GM18499 (cell line): Measurements from ENCODE around the gene TAF4.
"Not testable (repeated sequence)": the region's sequence is repeated elsewhere in the genome, so short reads cannot be mapped to it uniquely, and the experiment has no call there.

ENCODE experiments used
- ATAC-seq: cut with Tn5 transposase; IDR thresholded peaks from one replicate; pipeline ENCODE4 v1.9.1; 2021; ENCODE audit warnings: moderate number of reproducible peaks; ENCODE audit not compliant: insufficient read depth, unreplicated experiment

TAF4 gene

GRCh38 chr20:62059401-62059800 is 6.3 kb downstream of the TAF4 start:
- no peak for ATAC-seq

DNA sequence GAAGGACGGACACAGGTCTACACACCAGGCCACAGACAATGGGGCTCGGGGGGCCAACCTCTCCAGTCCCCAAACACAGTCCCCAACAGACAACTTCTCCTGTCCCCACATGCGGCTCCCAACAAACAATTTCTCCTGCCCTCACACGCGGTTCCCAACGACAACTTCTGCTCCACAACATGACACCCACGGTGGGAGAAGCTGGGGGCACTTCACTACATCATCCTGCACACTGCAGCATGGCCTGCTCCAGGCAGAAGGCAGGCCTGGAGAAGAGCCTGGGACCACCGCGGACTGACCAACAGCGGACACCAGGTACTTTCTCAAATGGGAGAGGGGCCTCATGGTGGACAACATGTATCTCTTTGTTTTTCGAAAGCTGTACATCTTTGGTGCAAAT is 6.7 kb downstream of the TAF4 start:
- ATAC-seq: no peak

DNA sequence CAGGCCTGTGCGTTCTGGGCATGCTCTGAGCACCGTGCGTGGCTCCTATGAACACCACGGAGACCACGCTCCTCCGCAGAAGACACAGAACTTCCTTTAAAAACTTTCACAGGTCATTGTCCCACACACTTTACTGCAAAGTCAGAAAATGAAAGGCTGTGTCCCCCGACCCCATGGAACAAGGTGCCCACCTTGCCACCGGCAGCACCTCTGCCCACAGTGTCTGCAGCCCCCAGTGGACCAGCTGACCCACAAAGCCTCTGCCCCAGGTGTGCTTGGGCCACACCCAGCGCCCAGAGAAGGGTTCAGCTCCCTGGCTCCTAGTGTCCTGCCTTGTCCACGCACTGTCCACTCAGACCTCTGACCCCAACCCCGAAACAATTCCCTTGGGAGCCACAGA is 8.7 kb downstream of the TAF4 start:
- ATAC-seq: no peak

DNA sequence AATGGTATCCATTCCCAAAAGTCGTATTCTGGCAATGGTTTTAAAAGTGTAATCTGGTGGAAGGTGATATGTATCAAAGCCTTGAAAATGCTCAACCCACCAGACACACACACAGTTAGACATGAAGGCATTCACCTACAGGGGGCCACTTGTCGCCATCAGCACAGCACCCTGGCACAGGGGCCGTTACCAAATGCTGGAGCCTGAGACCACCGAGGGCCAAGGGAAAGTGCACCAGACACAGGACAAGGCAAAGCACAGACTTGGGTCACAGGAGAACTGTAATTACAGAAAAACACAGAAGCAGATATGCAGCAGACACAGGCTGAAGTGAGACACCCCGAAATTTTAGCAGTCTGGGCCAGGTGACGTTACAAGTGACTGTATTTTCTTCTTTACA is 9.3 kb downstream of the TAF4 start:
- no peak for ATAC-seq

GRCh38 chr20:62055862-62056115 is 9.9 kb downstream of the TAF4 start:
- not testable (repeated sequence) for ATAC-seq

DNA sequence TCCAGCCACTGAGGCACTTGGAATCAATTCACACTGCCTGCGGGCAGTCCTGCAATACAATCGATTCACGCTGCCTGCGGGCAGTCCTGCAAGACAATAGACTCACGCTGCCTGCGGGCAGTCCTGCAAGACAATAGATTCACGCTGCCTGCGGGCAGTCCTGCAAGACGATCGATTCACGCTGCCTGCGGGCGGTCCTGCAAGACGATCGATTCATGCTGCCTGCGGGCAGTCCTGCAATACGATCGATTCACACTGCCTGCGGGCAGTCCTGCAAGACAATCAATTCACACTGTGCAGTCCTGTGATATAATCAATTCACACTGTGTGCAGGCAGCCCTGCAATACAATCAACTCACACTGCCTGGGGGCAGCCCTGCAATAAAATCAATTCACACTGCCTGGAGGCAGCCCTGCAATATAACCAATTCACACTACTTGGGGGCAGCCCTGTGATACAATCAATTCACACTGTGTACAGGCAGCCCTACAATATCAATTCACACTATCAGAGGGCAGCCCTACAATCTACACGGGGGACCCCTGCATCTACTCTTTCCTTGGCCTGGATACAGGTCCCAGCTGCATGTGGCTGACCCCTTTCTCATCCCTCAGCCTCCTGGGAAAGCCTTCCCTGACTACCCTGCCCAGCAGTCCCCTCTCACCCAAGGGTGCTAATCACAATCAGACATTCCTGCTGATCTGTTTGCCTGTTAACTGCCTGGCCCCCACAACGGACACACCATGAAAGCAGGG is 10.4 kb downstream of the TAF4 start:
- no peak for ATAC-seq

- no peak for ATAC-seq
Measured at GRCh38 chr20:62054451-62054953, 11.2 kb downstream of the TAF4 start.

- ATAC-seq: no peak
Measured at GRCh38 chr20:62053465-62054196, 12.1 kb downstream of the TAF4 start.

- no peak for ATAC-seq
Measured at GRCh38 chr20:62052842-62053464, 12.7 kb downstream of the TAF4 start.

- no peak for ATAC-seq
Measured at GRCh38 chr20:62052336-62052841, 13.3 kb downstream of the TAF4 start.

DNA sequence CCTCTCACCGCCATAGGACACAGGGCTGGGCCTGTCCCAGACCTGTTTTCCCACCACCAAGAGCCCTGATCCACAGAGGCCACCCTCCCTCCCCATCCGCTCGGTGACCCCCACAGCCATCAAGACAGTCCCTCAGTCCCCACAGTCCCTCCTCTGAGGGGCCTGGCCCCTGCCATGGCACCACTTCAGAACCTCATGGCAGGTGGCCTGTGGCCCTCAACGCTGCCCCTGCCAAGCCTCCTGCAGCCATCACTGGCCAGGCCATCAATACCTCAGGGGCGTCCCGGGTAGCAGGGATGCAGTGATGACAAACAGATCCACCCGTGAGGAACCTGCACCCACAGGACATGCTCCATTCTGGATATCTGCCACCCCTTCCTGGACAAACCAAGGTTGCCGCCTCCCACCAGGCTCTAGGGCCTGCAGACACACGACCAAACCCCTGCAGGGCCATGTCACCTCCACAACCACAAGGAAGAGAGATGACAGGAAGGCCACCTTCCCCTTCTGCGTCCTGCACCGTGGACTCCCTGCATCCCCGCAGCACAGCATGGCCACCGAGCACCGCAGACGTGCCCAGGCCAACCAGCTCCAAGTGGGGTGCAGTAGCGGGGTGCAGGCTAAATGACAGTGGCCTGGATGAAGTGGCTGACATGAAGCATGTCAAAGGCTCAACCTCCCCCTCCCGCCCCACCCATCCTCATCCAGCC is 14.0 kb downstream of the TAF4 start:
- ATAC-seq: no peak

DNA sequence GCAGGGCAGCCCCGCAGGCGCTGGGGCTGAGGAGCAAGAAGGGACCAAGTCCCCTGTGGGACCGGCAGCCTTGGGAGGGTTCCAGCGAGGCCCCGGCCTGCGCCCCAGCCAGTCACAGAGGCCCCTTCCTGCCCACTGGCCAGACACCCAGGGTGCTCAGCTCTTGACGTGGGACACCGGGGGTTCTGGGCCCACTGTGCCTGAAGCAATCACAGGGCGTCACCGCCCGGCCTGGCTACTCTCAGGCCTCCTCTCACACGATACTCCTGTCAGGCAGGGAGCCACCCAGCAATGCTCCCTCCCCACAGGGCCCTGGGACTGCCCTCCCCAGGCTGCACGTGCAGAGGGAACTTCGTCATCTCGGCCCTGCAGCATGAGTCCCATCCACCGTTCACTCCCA is 14.5 kb downstream of the TAF4 start:
- ATAC-seq: no peak

DNA sequence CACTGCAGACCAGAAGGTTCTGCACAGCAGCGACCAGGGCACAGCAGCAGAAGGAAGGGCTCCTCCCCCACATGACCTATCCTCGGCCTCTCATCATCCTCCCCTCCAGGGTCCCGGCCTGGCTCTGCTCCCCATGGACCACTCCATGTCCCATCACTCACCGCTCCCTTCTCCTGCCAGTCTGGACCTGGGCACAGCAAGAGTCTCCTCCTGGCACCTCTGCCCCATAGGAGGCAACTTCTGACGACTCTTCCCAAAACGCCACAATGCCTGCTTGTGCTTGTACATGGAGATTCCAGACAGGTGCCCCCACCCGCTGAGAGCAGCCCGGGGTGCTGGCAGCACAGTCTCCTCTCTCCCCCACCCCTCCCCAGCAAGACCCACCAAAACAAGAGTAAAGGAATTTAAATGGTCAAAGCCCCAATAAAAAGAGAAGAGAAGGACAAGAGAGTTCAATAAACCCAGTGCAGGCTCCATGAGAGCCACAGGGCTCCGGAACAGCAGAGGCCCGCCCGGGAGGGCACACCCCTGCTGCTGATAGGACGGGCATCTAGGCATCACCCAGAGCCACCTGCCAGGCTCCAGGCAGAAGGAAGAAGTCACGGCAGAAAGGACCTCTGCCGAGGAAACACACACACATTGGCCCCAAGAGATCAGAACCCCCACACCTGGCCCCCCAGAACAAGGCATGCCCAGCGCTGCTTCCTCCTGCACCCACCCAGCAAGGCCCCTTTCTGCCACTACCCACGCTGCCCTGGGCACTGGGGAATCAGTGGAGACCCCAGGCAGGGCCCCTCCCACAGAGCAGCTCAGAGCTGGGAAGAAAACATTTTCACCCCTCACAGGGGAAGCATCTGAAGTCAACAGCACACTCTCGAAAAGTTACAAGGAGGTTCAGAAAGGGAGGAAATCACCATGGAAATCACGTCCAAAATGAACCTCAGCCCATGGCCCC is 15.2 kb downstream of the TAF4 start:
- no peak for ATAC-seq

GRCh38 chr20:62049342-62050165 is 16.1 kb downstream of the TAF4 start:
- ATAC-seq: no peak

DNA sequence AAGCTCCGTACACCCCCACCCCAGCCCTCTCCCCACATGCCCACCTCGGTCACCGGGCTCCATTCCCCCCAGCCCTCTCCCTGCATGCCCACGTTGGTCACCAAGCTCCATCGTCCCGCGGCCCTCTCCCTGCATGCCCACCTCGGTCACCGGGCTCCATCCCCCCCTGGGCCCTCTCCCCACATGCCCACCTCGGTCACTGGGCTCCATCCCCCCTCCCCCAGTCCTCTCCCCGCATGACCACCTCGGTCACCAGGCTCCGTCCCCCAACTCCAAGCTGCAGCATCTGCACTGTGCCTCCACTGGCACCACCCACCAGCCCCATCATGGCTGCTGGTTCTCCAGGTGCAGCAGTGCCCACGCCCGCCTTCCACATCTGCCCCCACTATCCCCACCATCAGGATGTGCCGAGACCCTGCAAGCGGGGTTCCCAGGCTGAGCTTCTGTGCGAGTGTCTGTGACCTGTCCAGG is 16.8 kb downstream of the TAF4 start:
- no peak for ATAC-seq

GRCh38 chr20:62048346-62048761 is 17.3 kb downstream of the TAF4 start:
- no peak for ATAC-seq

DNA sequence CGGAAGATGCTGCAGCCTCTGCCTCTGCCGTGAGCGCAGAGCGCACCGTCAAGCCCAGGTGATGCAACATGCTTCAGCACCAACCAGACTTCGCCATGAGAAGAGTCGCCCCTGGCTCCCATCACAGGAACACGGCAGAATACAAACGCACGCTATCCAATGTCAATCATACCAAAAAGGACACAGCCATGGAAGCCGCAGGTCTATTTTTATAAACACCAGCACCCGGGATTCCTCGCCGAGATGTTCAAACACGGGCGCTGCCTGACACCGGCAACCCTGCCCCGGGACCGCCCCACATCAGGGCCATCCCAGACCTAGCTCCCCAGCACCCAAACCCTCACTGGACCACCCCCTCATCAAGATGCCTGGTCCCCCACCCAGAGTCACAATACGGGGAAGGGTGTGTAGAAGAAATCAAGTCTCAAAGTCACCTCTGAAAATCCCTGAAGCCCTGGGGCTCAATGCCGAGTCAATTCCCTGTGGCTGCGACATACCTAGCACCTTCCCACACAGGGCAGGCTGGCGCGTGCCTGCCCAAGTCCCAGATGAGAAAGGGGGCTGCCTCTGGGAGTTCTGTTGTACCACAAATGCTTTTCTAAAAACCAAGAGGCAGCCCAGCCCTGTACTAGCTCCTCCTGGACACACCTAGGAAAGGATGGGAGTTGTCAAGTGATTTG is 17.9 kb downstream of the TAF4 start:
- ATAC-seq: no peak

- no peak for ATAC-seq
Measured at GRCh38 chr20:62046431-62046830, 19.2 kb downstream of the TAF4 start.
